NK-92 (cell line): ENCODE measurements around the gene LUC7L.
"Not testable (repeated sequence)": the region's sequence is repeated elsewhere in the genome, so short reads cannot be mapped to it uniquely, and the experiment has no call there.

Source experiments
- DNase-seq: peaks from one replicate; lab custom pipeline; 2025; ENCODE audit not compliant: unreplicated experiment; lab: John Stamatoyannopoulos, UW

The LUC7L gene

GRCh38 chr16:180681-181564 lies 48.3 kb downstream of the LUC7L start:
- no peak for DNase-seq

DNA sequence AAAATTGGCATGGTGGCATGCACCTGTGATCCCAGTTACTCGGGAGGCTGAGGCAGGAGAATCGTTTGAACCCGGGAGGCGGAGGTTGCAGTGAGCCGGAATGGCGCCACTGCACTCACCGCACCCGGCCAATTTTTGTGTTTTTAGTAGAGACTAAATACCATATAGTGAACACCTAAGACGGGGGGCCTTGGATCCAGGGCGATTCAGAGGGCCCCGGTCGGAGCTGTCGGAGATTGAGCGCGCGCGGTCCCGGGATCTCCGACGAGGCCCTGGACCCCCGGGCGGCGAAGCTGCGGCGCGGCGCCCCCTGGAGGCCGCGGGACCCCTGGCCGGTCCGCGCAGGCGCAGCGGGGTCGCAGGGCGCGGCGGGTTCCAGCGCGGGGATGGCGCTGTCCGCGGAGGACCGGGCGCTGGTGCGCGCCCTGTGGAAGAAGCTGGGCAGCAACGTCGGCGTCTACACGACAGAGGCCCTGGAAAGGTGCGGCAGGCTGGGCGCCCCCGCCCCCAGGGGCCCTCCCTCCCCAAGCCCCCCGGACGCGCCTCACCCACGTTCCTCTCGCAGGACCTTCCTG lies 49.1 kb downstream of the LUC7L start, which contains the start of gene HBQ1:
HBQ1 (plus strand) TSS at position 359 of the 575 bp plus-strand sequence; CDS start at position 387, 28 bp downstream.
- DNase-seq = no peak

- DNase-seq = no peak
Observed at GRCh38 chr16:179211-180092, 49.8 kb downstream of the LUC7L start.

DNA sequence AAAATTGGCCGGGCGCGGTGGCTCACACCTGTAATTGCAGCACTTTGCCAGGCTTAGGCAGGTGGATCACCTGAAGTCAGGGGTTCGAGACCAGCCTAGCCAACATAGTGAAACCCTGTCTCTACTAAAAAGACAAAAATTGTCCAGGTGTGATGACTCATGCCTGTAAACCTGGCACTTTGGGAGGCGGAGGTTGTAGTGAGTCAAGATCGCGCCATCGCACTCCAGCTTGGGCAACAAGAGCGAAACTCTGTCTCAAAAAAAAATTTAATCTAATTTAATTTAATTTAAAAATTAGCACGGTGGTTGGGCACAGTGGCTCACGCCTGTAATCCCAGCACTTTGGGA lies 50.6 kb downstream of the LUC7L start:
- DNase-seq = no peak

DNA sequence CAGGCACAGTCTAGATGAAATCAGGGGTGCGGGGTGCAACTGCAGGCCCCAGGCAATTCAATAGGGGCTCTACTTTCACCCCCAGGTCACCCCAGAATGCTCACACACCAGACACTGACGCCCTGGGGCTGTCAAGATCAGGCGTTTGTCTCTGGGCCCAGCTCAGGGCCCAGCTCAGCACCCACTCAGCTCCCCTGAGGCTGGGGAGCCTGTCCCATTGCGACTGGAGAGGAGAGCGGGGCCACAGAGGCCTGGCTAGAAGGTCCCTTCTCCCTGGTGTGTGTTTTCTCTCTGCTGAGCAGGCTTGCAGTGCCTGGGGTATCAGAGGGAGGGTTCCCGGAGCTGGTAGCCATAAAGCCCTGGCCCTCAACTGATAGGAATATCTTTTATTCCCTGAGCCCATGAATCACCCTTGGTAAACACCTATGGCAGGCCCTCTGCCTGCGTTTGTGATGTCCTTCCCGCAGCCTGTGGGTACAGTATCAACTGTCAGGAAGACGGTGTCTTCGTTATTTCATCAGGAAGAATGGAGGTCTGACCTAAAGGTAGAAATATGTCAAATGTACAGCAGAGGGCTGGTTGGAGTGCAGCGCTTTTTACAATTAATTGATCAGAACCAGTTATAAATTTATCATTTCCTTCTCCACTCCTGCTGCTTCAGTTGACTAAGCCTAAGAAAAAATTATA lies 51.1 kb downstream of the LUC7L start:
- no peak for DNase-seq

GRCh38 chr16:177394-177822 lies 51.8 kb downstream of the LUC7L start:
- DNase-seq = no peak

DNA sequence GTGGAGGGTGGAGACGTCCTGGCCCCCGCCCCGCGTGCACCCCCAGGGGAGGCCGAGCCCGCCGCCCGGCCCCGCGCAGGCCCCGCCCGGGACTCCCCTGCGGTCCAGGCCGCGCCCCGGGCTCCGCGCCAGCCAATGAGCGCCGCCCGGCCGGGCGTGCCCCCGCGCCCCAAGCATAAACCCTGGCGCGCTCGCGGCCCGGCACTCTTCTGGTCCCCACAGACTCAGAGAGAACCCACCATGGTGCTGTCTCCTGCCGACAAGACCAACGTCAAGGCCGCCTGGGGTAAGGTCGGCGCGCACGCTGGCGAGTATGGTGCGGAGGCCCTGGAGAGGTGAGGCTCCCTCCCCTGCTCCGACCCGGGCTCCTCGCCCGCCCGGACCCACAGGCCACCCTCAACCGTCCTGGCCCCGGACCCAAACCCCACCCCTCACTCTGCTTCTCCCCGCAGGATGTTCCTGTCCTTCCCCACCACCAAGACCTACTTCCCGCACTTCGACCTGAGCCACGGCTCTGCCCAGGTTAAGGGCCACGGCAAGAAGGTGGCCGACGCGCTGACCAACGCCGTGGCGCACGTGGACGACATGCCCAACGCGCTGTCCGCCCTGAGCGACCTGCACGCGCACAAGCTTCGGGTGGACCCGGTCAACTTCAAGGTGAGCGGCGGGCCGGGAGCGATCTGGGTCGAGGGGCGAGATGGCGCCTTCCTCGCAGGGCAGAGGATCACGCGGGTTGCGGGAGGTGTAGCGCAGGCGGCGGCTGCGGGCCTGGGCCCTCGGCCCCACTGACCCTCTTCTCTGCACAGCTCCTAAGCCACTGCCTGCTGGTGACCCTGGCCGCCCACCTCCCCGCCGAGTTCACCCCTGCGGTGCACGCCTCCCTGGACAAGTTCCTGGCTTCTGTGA lies 52.5 kb downstream of the LUC7L start, which contains the start of gene HBA1:
HBA1 (plus strand) TSS at position 204 of the 906 bp plus-strand sequence; CDS start at position 241, 37 bp downstream.
- DNase-seq = not testable (repeated sequence)

DNA sequence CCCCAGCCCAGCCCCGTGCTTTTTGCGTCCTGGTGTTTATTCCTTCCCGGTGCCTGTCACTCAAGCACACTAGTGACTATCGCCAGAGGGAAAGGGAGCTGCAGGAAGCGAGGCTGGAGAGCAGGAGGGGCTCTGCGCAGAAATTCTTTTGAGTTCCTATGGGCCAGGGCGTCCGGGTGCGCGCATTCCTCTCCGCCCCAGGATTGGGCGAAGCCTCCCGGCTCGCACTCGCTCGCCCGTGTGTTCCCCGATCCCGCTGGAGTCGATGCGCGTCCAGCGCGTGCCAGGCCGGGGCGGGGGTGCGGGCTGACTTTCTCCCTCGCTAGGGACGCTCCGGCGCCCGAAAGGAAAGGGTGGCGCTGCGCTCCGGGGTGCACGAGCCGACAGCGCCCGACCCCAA lies 53.2 kb downstream of the LUC7L start:
- not testable (repeated sequence) for DNase-seq

DNA sequence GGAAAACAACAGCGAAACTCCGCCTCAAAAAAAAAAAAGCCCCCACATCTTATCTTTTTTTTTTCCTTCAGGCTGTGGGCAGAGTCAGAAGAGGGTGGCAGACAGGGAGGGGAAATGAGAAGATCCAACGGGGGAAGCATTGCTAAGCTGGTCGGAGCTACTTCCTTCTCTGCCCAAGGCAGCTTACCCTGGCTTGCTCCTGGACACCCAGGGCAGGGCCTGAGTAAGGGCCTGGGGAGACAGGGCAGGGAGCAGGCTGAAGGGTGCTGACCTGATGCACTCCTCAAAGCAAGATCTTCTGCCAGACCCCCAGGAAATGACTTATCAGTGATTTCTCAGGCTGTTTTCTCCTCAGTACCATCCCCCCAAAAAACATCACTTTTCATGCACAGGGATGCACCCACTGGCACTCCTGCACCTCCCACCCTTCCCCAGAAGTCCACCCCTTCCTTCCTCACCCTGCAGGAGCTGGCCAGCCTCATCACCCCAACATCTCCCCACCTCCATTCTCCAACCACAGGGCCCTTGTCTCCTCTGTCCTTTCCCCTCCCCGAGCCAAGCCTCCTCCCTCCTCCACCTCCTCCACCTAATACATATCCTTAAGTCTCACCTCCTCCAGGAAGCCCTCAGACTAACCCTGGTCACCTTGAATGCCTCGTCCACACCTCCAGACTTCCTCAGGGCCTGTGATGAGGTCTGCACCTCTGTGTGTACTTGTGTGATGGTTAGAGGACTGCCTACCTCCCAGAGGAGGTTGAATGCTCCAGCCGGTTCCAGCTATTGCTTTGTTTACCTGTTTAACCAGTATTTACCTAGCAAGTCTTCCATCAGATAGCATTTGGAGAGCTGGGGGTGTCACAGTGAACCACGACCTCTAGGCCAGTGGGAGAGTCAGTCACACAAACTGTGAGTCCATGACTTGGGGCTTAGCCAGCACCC lies 54.0 kb downstream of the LUC7L start:
- DNase-seq = no peak

- DNase-seq = not testable (repeated sequence)
Observed at GRCh38 chr16:173928-174769, 55.1 kb downstream of the LUC7L start.

GRCh38 chr16:173211-173854 lies 55.9 kb downstream of the LUC7L start:
- DNase-seq = not testable (repeated sequence)

GRCh38 chr16:172374-172941 lies 56.8 kb downstream of the LUC7L start, which contains the start of gene HBA2:
HBA2 (plus strand) TSS chr16:172876; CDS start chr16:172913, 37 bp downstream.
- DNase-seq = not testable (repeated sequence)

- no peak for DNase-seq
Observed at GRCh38 chr16:170788-171187, 58.5 kb downstream of the LUC7L start.

- not testable (repeated sequence) for DNase-seq
Observed at GRCh38 chr16:170088-170507, 59.2 kb downstream of the LUC7L start.

DNA sequence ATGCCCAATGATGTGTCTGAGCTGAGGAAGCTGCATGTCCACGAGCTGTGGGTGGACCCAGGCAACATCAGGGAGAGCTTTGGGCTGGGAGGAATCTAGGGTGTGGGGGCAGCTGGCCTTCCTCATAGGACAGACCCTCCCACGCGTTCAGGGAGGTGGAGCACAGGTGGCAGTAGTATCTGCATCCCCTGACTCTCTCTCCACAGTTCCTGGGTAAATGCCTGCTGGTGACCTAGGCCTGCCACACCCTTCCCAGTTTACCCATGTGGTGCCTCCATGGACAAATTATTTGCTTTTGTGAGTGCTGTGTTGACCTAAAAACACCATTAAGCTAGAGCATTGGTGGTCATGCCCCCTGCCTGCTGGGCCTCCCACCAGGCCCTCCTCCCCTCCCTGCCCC lies 60.2 kb downstream of the LUC7L start:
- no peak for DNase-seq

- DNase-seq = no peak
Observed at GRCh38 chr16:168424-168823, 60.8 kb downstream of the LUC7L start.
